Right lobe of liver (tissue), 6 donors: ENCODE results near the gene ICA1. TPM values are rescaled to one million over a fixed set of nuclear protein-coding genes. Genes with fewer than 3 reads are reported as not detected.
A peak's percentile ranks its signal among the peaks of the same experiment; 100 is the strongest.

Source experiments
- ATAC-seq, 4 donors: fragments of 200-7000 bp; cut with Tn5 transposase; one replicate each; pipeline ENCODE4 v1.9.1; 2020; ENCODE audit warnings: mild to moderate bottlenecking in 4 of 4, moderate library complexity in 4 of 4
- DNase-seq, 3 donors: peaks; one replicate each; pipeline ENCODE4 v3.0.0-alpha.2; 2020
- H3K27ac ChIP-seq, 3 donors: fragments of 200-600 bp; one replicate each; pipeline ENCODE4 v1.8.0; 2022
- H3K27me3 ChIP-seq, 2 donors: fragments of 200-600 bp; one replicate each; pipeline ENCODE4 v1.8.0; 2022
- H3K36me3 ChIP-seq, 4 donors: fragments of 200-600 bp; sonication (generic) in 1 of 4; one replicate each; pipeline versions ENCODE4 v1.5.1 to v1.8.0; 2017 to 2022; ENCODE audit warnings: control low read depth in 1 of 4
- H3K4me1 ChIP-seq, 4 donors: fragments of 200-600 bp; sonication (generic) in 1 of 4; one replicate each; pipeline versions ENCODE4 v1.5.1 to v1.8.0; 2017 to 2022; ENCODE audit warnings: control low read depth in 1 of 4
- H3K4me3 ChIP-seq, 3 donors: fragments of 200-600 bp; one replicate each; pipeline ENCODE4 v1.8.0; 2022
- H3K9me3 ChIP-seq, 4 donors: fragments of 200-600 bp; sonication (generic) in 1 of 4; one replicate each; pipeline versions ENCODE4 v1.5.1 to v1.8.0; 2017 to 2022; ENCODE audit warnings: control low read depth in 1 of 4
- POLR2A ChIP-seq: fragments of 450-650 bp; IDR thresholded peaks from one replicate; pipeline ENCODE4 v1.6.1; 2017; ENCODE audit warnings: antibody characterized with exemption, mild to moderate bottlenecking
- WGBS: methylation state at CpG from one replicate; pipeline ENCODE4 v1.1.6; 2018; ENCODE audit warnings: low coverage, low lambda C conversion rate; ENCODE audit not compliant: insufficient coverage; ENCODE audit errors: missing lambda C conversion rate; 5-methylcytosine and 5-hydroxymethylcytosine counted together
- intact Hi-C, 2 donors: fragments of 100-400 bp; cut with DNase I; formaldehyde crosslinking; loops; one replicate each; pipeline versions ENCODE4 v1.11.2 to v1.14.1; 2022
- total RNA-seq, 6 experiments: library from RNA; depleted of rRNA in 2 of 6; stranded (reverse); fragments of >200 nt in 2 of 6; fragmentation: NEBNext Ultra II Directional in 3 of 6; extraction: Animal tissue kit (Norgen Biotek cat#: 25700) in 3 of 6; gene quantifications; one replicate each; pipeline versions ENCODE4 v1.1.0 to v1.2.4, GENCODE V29; 2016 to 2023
- TF ChIP-seq, protein P1 (sequence below), 4 donors: fragments of 200-600 bp in 3 of 4; fragments of 450-650 bp in 1 of 4; IDR thresholded peaks; one replicate each; pipeline versions ENCODE4 v1.5.1 to v1.8.0; 2016 to 2022; ENCODE audit warnings: antibody characterized with exemption in 4 of 4, mild to moderate bottlenecking in 2 of 4
- donor health status: DM: no; HTN: yes; CAD: no.
- donor health status: DM: no; HTN: no; CAD: no.
- donor health status: DM: no; HTN: no; CAD: no.
- donor health status: DM: no; HTN: yes; CAD: no.
- donor health status: DM: no; HTN: yes; CAD: no.

Gene ICA1
- total RNA-seq, 6 experiments from 2014 or later = 0.95 to 15.0 (median 7.3) TPM

GRCh38 chr7:8216334-8216690, 45.7 kb downstream of the ICA1 start:
- Histone ChIP-seq H3K4me3 (no peak overlapping the region), H3K9me3 (no peaks in the 10 kb centered on the region), H3K27ac (no peak overlapping the region), H3K4me1 (peaks cover 0 to 34% (median 6%) of the 10 kb centered on the region in 4 donors), H3K27me3 (no peaks in the 10 kb centered on the region), H3K36me3 (no peaks in the 10 kb centered on the region)
- DNase-seq = no peak
- intact Hi-C loops = no loop called here
- WGBS = 40% methylated on average over 3 of the region's 3 CpGs
- ATAC-seq = no peak
- TF ChIP-seq POLR2A = no peak
- TF ChIP-seq, protein P1, sequence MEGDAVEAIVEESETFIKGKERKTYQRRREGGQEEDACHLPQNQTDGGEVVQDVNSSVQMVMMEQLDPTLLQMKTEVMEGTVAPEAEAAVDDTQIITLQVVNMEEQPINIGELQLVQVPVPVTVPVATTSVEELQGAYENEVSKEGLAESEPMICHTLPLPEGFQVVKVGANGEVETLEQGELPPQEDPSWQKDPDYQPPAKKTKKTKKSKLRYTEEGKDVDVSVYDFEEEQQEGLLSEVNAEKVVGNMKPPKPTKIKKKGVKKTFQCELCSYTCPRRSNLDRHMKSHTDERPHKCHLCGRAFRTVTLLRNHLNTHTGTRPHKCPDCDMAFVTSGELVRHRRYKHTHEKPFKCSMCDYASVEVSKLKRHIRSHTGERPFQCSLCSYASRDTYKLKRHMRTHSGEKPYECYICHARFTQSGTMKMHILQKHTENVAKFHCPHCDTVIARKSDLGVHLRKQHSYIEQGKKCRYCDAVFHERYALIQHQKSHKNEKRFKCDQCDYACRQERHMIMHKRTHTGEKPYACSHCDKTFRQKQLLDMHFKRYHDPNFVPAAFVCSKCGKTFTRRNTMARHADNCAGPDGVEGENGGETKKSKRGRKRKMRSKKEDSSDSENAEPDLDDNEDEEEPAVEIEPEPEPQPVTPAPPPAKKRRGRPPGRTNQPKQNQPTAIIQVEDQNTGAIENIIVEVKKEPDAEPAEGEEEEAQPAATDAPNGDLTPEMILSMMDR (IDR thresholded peaks at IDR 0.05) = no peak

DNA sequence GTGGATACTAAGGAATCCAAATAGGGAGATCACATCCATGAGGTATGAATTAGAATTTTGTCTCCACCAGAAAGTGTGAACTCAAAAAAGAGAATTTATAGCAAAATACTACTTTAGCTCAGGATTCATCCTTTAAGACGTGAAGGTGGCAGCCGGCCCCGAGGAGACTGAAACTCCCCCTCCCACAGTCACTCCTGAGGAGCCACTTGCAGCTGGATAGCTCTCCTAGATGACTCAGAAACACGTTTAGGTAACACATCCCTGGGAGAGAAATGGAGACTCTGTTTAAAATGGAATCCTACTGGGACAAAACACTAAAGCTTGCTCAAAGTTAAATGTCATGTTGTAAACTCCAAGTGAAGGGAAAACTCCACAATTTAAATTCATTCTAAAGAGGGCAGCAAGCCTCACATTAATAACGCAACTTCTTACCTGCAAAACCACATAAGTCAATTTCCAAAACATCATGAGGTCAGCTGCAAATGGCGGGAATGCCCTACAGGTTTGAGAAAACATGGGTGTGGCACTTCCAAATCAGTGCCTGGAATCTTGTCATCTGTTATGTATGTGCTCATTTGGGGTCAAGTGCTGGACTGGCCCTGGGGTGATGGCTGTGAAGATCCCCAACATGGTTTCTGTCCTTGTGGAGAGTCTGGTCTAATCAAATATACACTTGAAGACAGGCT, 46.2 kb downstream of the ICA1 start:
- H3K4me1 ChIP-seq = peaks cover 0 to 39% (median 9%) of the 10 kb centered on the region in 4 donors
- no peaks in the 10 kb centered on the region for H3K9me3 ChIP-seq
- no peaks in the 10 kb centered on the region for H3K36me3 ChIP-seq
- TF ChIP-seq, protein P1 (IDR thresholded peaks at IDR 0.05) = no peak
- TF ChIP-seq POLR2A = no peak
- 85% methylated on average over 6 of the region's 6 CpGs for WGBS
- intact Hi-C loops = no loop called here
- H3K4me3 ChIP-seq = no peak overlapping the region
- no peaks in the 10 kb centered on the region for H3K27me3 ChIP-seq
- ATAC-seq (no peak), DNase-seq (no peak)
- no peak overlapping the region for H3K27ac ChIP-seq

GRCh38 chr7:8214244-8214824, 47.6 kb downstream of the ICA1 start:
- H3K27ac ChIP-seq = no peak overlapping the region
- H3K9me3 ChIP-seq = no peaks in the 10 kb centered on the region
- no peak overlapping the region for H3K4me3 ChIP-seq
- no peaks in the 10 kb centered on the region for H3K36me3 ChIP-seq
- no peak for ATAC-seq
- intact Hi-C loops = no loop called here
- peaks cover 0 to 54% (median 13%) of the 10 kb centered on the region in 4 donors for H3K4me1 ChIP-seq
- no peaks in the 10 kb centered on the region for H3K27me3 ChIP-seq
- TF ChIP-seq, protein P1 (IDR thresholded peaks at IDR 0.05) = no peak
- TF ChIP-seq POLR2A = no peak
- WGBS = 69% methylated on average over 8 of the region's 8 CpGs
- no peak for DNase-seq

GRCh38 chr7:8213381-8213780, 48.6 kb downstream of the ICA1 start:
- DNase-seq (no peak), ATAC-seq (no peak)
- Histone ChIP-seq H3K9me3 (no peaks in the 10 kb centered on the region), H3K27me3 (no peaks in the 10 kb centered on the region), H3K4me1 (peaks cover 0 to 59% (median 15%) of the 10 kb centered on the region in 4 donors), H3K36me3 (no peaks in the 10 kb centered on the region), H3K27ac (peak overlapping the region in 1 of 3 donors; percentile 69), H3K4me3 (no peak overlapping the region)
- intact Hi-C loops = no loop called here
- no peak for TF ChIP-seq POLR2A
- TF ChIP-seq, protein P1 (IDR thresholded peaks at IDR 0.05) = no peak
- 81% methylated on average over 2 of the region's 2 CpGs for WGBS
